ENCODE results near the gene ZNF425. TPM values are rescaled to one million over a fixed set of nuclear protein-coding genes. Genes with fewer than 3 reads are reported as not detected.
A peak's percentile ranks its signal among the peaks of the same experiment; 100 is the strongest.
"Not testable (repeated sequence)": the region's sequence is repeated elsewhere in the genome, so short reads cannot be mapped to it uniquely, and the experiment has no call there.

Gene ZNF425
- total RNA-seq, 1 donor: 0.10 TPM

DNA sequence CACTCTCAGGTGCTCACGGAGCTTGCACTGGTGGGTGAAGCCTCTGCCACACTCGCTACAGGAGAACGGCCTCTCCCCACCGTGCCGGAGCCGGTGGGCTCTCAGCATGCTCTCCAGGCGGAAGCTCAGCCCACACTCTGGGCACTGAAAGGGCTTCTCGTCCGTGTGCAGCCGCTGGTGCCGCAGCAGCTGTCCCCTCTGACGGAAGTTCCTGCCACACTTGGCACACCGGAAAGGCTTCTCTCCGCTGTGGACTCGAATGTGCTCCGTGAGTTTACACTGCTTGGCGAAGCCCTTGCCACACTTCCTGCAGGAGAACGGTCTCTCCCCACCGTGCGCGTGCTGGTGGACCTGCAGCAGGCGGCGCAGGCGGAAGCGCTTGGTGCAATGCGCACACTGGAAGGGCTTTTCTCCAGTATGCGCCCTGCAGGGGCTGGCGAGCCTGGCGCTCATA lies 54.9 kb downstream of the ZNF425 start:
- H3K27me3 ChIP-seq (ENCODE audit: insufficient read depth, low read length): no peaks in the 10 kb centered on the region
- peaks cover 7% of the 10 kb centered on the region for H3K4me1 ChIP-seq (ENCODE audit: insufficient read depth, low read length)
- H3K4me3 ChIP-seq (ENCODE audit: low read length): peak overlapping the region; percentile 16
- H3K9me3 ChIP-seq (ENCODE audit: low read depth, low read length): no peaks in the 10 kb centered on the region

DNA sequence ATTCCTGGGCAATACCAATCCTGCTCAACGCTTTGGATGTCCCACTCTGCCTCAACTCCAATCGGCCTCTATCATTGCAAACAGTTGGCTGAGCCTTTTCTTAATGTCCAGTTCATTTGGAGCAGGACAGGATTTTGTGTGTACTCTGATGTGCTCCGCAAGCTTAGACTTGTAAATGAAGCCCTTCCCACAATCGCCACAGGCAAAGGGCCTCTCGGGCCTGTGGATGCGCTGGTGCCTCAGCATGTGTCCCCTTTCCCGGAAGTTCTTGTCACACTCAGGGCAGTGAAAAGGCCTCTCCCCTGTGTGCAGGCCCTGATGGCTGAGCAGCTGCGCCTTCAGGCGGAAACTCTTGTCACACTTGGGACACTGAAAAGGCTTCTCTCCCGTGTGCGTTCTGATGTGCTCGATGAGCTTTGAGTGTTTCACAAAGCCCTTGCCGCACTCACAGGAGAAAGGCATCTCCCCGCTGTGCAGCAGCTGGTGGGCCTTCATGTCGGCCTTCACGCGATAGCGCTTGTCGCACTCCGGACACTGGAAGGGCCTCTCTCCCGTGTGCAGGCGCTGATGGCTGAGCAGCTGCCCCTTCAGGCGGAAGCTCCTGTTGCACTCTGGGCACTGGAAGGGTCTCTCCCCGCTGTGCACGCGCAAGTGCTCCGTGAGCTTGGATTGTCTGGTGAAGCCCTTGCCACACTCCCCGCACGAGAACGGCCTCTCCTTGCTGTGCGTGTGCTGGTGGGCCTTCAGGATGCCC lies 55.6 kb downstream of the ZNF425 start:
- Histone ChIP-seq H3K4me3 (ENCODE audit: low read length) (no peak overlapping the region), H3K27me3 (ENCODE audit: insufficient read depth, low read length) (no peaks in the 10 kb centered on the region), H3K4me1 (ENCODE audit: insufficient read depth, low read length) (peaks cover 7% of the 10 kb centered on the region), H3K9me3 (ENCODE audit: low read depth, low read length) (no peaks in the 10 kb centered on the region)

DNA sequence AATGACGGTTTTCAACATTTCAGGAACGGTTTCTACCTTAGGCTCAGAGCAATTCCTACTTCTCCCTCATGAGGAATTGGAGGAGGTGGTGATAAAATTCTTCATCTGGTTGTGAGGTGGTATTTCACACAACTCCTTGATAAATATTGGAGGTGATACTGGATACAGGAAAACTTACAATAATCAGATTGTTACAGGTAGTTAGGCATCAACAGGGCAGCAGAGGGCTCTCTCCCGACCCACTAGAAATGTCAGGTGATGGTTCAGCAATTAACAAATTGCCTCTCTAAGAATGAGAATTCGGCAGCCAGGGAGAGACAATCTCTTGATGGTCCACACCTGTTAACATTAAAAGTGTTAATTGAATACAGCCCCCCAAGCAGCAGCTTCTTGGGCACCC lies 58.3 kb downstream of the ZNF425 start:
- no peak overlapping the region for H3K4me3 ChIP-seq (ENCODE audit: low read length)
- no peaks in the 10 kb centered on the region for H3K9me3 ChIP-seq (ENCODE audit: low read depth, low read length)
- H3K4me1 ChIP-seq (ENCODE audit: insufficient read depth, low read length): no peaks in the 10 kb centered on the region
- no peaks in the 10 kb centered on the region for H3K27me3 ChIP-seq (ENCODE audit: insufficient read depth, low read length)

GRCh38 chr7:149063476-149063875 lies 62.6 kb downstream of the ZNF425 start:
- no peaks in the 10 kb centered on the region for H3K4me1 ChIP-seq (ENCODE audit: insufficient read depth, low read length)
- no peak overlapping the region for H3K4me3 ChIP-seq (ENCODE audit: low read length)
- H3K9me3 ChIP-seq (ENCODE audit: low read depth, low read length): no peaks in the 10 kb centered on the region
- no peaks in the 10 kb centered on the region for H3K27me3 ChIP-seq (ENCODE audit: insufficient read depth, low read length)

- not testable (repeated sequence) for H3K9me3 ChIP-seq (ENCODE audit: low read depth, low read length); H3K4me3 ChIP-seq (ENCODE audit: low read length); H3K27me3 ChIP-seq (ENCODE audit: insufficient read depth, low read length); H3K4me1 ChIP-seq (ENCODE audit: insufficient read depth, low read length)
These were observed 63.8 kb downstream of the ZNF425 start for GRCh38 chr7:149062217-149062899.

DNA sequence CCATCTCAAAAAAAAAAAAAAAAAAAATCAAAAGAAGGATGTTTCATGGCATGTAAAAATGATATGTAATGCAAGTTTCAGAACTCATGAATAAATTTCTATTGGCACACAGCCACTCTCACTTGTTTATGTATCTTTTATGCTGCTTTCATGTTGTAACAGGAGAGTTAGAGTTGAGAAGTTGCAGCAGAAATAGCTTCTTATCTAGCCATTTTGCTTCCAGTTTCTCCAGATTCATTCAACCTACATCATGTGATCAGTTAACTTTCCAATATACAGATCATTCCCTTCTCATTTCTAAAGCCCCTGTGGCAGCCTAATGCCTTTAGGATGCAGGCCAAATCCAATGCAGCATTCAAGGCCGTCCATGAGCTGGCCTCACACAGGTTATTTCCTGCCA lies 66.0 kb downstream of the ZNF425 start:
- no peaks in the 10 kb centered on the region for H3K4me1 ChIP-seq (ENCODE audit: insufficient read depth, low read length)
- no peaks in the 10 kb centered on the region for H3K9me3 ChIP-seq (ENCODE audit: low read depth, low read length)
- no peak overlapping the region for H3K4me3 ChIP-seq (ENCODE audit: low read length)
- H3K27me3 ChIP-seq (ENCODE audit: insufficient read depth, low read length): no peaks in the 10 kb centered on the region

- Histone ChIP-seq H3K27me3 (ENCODE audit: insufficient read depth, low read length) (no peaks in the 10 kb centered on the region), H3K4me1 (ENCODE audit: insufficient read depth, low read length) (no peaks in the 10 kb centered on the region), H3K9me3 (ENCODE audit: low read depth, low read length) (no peaks in the 10 kb centered on the region), H3K4me3 (ENCODE audit: low read length) (no peak overlapping the region)
These were observed 72.2 kb downstream of the ZNF425 start for GRCh38 chr7:149053885-149054284.

GRCh38 chr7:149053384-149053783 lies 72.7 kb downstream of the ZNF425 start:
- H3K9me3 ChIP-seq (ENCODE audit: low read depth, low read length): no peaks in the 10 kb centered on the region
- no peak overlapping the region for H3K4me3 ChIP-seq (ENCODE audit: low read length)
- H3K27me3 ChIP-seq (ENCODE audit: insufficient read depth, low read length): no peaks in the 10 kb centered on the region
- H3K4me1 ChIP-seq (ENCODE audit: insufficient read depth, low read length): no peaks in the 10 kb centered on the region

Other genes starting within 250 kb of the ZNF425 start
- 20.4 TPM for gene EZH2, start 242.0 kb downstream of the ZNF425 start, total RNA-seq
- 34.9 TPM for gene PDIA4, start 97.8 kb downstream of the ZNF425 start, total RNA-seq
- gene ZNF786, start 35.6 kb downstream of the ZNF425 start, total RNA-seq: 3.1 TPM
- gene ZNF398, start 21.1 kb upstream of the ZNF425 start, total RNA-seq: 18.7 TPM
- gene ZNF282, start 69.2 kb upstream of the ZNF425 start, total RNA-seq: 10.7 TPM
- gene ZNF212, start 113.3 kb upstream of the ZNF425 start, total RNA-seq: 9.2 TPM
- gene ZNF783, start 135.9 kb upstream of the ZNF425 start, total RNA-seq: 8.5 TPM

All from mononuclear cell (primary cell).